Duodenal mucosa (tissue), 2 donors: ENCODE data around the gene PRKCA.

Experiments
- H3K27ac ChIP-seq: one replicate; pipeline ENCODE4 v1.7.0; 2013; ENCODE audit warnings: low read depth, low read length
- H3K27me3 ChIP-seq, 2 donors: one replicate each; pipeline ENCODE4 v1.7.0; 2013; ENCODE audit warnings: low read length in 2 of 2, control low read depth in 1 of 2; ENCODE audit not compliant: insufficient read depth in 2 of 2, control insufficient read depth in 1 of 2
- H3K36me3 ChIP-seq, 2 donors: one replicate each; pipeline ENCODE4 v1.7.0; 2013; ENCODE audit warnings: low read length in 2 of 2, control low read depth in 1 of 2; ENCODE audit not compliant: insufficient read depth in 2 of 2, control insufficient read depth in 1 of 2
- H3K4me1 ChIP-seq, 2 donors: one replicate each; pipeline ENCODE4 v1.7.0; 2013; ENCODE audit warnings: low read length in 2 of 2, control low read depth in 1 of 2; ENCODE audit not compliant: insufficient read depth in 2 of 2, control insufficient read depth in 1 of 2
- H3K4me3 ChIP-seq, 2 donors: one replicate each; pipeline ENCODE4 v1.7.0; 2013; ENCODE audit warnings: low read length in 2 of 2, low read depth in 1 of 2
- H3K9ac ChIP-seq, 2 donors: one replicate each; pipeline ENCODE4 v1.7.0; 2013; ENCODE audit warnings: low read length in 2 of 2, low read depth in 1 of 2
- H3K9me3 ChIP-seq, 2 donors: one replicate each; pipeline ENCODE4 v1.7.0; 2013; ENCODE audit warnings: low read length in 2 of 2, control low read depth in 1 of 2; ENCODE audit not compliant: control insufficient read depth in 1 of 2

PRKCA gene

DNA sequence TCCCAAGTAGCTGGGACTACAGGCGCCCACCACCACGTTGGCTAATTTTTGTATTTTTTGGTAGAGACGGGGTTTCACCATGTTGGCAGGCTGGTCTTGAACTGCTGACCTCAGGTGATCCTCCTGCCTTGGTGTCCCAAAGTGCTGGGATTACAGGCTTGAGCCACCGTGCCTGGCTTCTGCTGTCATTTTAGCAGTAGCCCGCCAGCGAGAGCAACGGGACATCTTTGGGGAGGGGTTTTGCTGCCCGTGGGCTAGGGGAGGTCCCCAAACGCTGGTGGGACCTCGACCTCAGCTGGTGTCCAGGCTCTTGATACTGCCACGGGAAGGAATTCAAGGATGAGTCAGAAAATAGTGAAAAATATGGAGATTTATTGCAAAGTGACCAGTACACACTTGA, 424.4 kb downstream of the PRKCA start:
- H3K9ac ChIP-seq = no peak overlapping the region
- H3K27ac ChIP-seq = no peak overlapping the region
- no peaks in the 10 kb centered on the region for H3K9me3 ChIP-seq
- H3K4me1 ChIP-seq = peaks cover 0 to 26% of the 10 kb centered on the region in 2 donors
- no peaks in the 10 kb centered on the region for H3K27me3 ChIP-seq
- no peak overlapping the region for H3K4me3 ChIP-seq
- peaks cover 0 to 3% of the 10 kb centered on the region in 2 donors for H3K36me3 ChIP-seq

DNA sequence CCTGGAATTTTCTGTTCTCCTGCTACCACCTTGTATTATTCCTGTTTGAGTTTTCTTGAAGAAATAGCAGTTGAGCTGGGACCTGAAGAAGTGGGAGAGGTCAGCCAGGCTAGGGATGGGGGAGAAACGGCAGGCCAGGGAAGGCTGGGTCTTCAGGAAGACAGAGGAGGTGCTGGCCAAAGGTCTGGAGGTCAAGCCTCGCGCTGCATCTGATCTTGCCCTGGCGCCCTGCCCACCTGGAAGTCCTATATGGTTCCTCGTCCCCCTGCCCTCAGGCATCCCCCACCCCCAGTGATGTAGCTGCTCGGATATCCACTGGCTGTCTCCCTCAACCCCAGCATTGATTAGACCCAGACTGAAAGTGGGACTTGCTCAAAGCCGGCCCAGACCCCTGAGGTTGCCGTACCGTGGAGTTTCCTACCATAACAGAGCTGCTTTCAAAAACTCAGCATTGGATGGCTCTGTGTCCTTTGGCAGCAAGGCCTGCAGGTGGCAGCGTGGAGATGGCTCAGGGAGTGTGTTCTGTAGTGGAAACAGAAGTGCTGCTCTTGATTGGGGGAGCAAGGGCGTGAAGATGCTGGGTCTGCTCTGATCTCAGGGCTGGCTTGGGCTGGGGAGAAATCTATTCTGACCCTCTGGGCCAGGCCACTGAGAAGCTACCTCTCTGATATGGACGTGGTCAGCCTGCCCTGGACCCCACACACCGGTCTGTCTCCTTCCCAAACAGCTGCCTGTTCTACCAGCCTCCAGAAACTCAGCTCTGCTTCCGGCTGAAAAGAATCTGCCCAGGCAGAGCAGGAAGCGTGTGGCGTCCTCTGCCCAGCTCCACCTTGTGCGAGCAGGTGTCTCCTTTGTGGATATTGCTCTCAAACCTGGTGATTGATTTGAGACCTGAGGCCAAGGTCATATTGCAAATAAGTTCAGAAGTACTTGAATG, 425.5 kb downstream of the PRKCA start:
- H3K9ac ChIP-seq = no peak overlapping the region
- peaks cover 0 to 26% of the 10 kb centered on the region in 2 donors for H3K4me1 ChIP-seq
- no peak overlapping the region for H3K27ac ChIP-seq
- no peaks in the 10 kb centered on the region for H3K9me3 ChIP-seq
- H3K27me3 ChIP-seq = no peaks in the 10 kb centered on the region
- no peak overlapping the region for H3K4me3 ChIP-seq
- H3K36me3 ChIP-seq = peaks cover 3 to 5% of the 10 kb centered on the region in 2 donors

DNA sequence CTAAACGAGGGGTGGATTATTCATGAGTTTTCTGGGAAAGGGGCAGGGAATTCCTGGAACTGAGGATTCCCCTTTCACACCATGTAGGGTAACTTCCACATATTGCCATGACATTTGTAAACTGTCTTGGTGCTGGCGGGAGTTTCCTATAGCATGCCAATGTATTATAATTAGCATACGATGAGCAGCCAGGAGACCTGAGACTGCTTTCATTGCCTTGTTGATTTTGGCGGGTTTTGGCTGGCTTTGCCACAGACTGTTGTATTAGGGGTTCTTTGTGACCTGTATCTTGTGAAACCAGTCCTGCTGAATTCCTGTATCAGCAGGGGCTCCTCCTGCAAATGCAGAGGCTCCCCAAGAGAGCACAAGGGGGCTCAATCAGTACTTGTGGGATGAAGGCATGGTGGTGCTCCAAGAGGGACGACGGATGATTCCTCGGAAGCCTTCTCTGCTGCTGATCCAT, 428.1 kb downstream of the PRKCA start:
- Histone ChIP-seq H3K4me3 (no peak overlapping the region), H3K4me1 (peaks cover 0 to 14% of the 10 kb centered on the region in 2 donors)

GRCh38 chr17:66733759-66734158, 431.3 kb downstream of the PRKCA start:
- Histone ChIP-seq H3K9me3 (no peaks in the 10 kb centered on the region), H3K4me1 (no peaks in the 10 kb centered on the region), H3K36me3 (peaks cover 17 to 27% of the 10 kb centered on the region in 2 donors), H3K27me3 (no peaks in the 10 kb centered on the region), H3K9ac (no peak overlapping the region), H3K27ac (no peak overlapping the region), H3K4me3 (no peak overlapping the region)

More for the DNA sequence above, 428.1 kb downstream of the PRKCA start:
- Histone ChIP-seq H3K27ac (no peak overlapping the region), H3K27me3 (no peaks in the 10 kb centered on the region), H3K36me3 (peaks cover 7 to 12% of the 10 kb centered on the region in 2 donors), H3K9me3 (no peaks in the 10 kb centered on the region), H3K9ac (no peak overlapping the region)

GRCh38 chr17:66734186-66734943, 432.0 kb downstream of the PRKCA start:
- no peak overlapping the region for H3K9ac ChIP-seq
- no peaks in the 10 kb centered on the region for H3K9me3 ChIP-seq
- H3K27me3 ChIP-seq = no peaks in the 10 kb centered on the region
- H3K36me3 ChIP-seq = peaks cover 19 to 32% of the 10 kb centered on the region in 2 donors
- H3K4me1 ChIP-seq = no peaks in the 10 kb centered on the region
- no peak overlapping the region for H3K27ac ChIP-seq
- no peak overlapping the region for H3K4me3 ChIP-seq

- Histone ChIP-seq H3K9ac (no peak overlapping the region), H3K4me3 (no peak overlapping the region), H3K27me3 (no peaks in the 10 kb centered on the region), H3K27ac (no peak overlapping the region), H3K36me3 (peaks cover 28 to 40% of the 10 kb centered on the region in 2 donors), H3K4me1 (no peaks in the 10 kb centered on the region), H3K9me3 (no peaks in the 10 kb centered on the region)
Observed at GRCh38 chr17:66737524-66737923, 435.1 kb downstream of the PRKCA start.

GRCh38 chr17:66738301-66738700, 435.9 kb downstream of the PRKCA start:
- no peak overlapping the region for H3K9ac ChIP-seq
- no peaks in the 10 kb centered on the region for H3K27me3 ChIP-seq
- no peak overlapping the region for H3K4me3 ChIP-seq
- no peaks in the 10 kb centered on the region for H3K4me1 ChIP-seq
- no peak overlapping the region for H3K27ac ChIP-seq
- H3K36me3 ChIP-seq = peaks cover 25 to 46% of the 10 kb centered on the region in 2 donors
- H3K9me3 ChIP-seq = no peaks in the 10 kb centered on the region

GRCh38 chr17:66739553-66739952, 437.1 kb downstream of the PRKCA start:
- H3K4me3 ChIP-seq = no peak overlapping the region
- H3K36me3 ChIP-seq = peaks cover 30 to 56% of the 10 kb centered on the region in 2 donors
- no peak overlapping the region for H3K27ac ChIP-seq
- no peaks in the 10 kb centered on the region for H3K27me3 ChIP-seq
- no peaks in the 10 kb centered on the region for H3K9me3 ChIP-seq
- H3K9ac ChIP-seq = no peak overlapping the region
- no peaks in the 10 kb centered on the region for H3K4me1 ChIP-seq

DNA sequence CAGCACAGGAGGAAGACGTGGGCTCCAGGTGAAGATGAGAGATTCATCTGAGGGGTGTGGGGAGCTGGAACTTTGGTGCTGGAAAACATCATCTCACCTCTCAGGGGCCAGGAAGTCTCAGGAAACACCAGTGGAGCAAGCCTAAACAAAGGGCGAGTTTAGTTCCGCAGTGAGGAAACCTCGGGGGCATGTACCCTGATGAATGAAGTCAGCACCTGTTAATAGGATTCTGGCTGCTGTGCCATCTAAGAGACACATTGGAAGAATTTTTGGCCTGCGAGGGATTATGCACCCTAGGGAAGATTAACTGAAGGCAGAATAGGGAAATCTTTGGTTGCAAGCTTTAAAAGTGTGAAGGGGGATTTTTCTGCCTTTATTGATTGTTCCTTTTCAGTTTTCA, 437.8 kb downstream of the PRKCA start:
- no peaks in the 10 kb centered on the region for H3K9me3 ChIP-seq
- H3K27ac ChIP-seq = no peak overlapping the region
- peaks cover 35 to 61% of the 10 kb centered on the region in 2 donors for H3K36me3 ChIP-seq
- H3K9ac ChIP-seq = no peak overlapping the region
- H3K27me3 ChIP-seq = no peaks in the 10 kb centered on the region
- no peak overlapping the region for H3K4me3 ChIP-seq
- no peaks in the 10 kb centered on the region for H3K4me1 ChIP-seq

DNA sequence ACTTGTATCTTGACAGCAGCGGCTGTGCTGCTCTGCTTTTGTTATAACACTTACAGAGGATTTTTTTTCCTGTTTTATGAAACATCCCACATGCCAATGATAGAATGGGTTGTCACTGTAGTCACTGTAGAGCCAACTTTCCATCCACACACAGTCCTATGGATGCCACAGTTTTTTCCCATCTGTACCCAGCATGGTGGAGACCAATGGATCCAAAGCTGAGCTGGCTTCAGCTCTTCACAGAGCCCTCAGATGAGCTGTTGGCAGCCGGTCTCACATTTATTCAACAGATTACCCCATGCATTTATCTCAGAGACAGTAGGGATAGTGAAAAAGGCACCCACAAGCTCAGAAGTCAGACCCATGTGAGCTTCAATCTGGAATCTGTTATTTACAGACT, 441.1 kb downstream of the PRKCA start:
- peaks cover 34 to 54% of the 10 kb centered on the region in 2 donors for H3K36me3 ChIP-seq
- no peaks in the 10 kb centered on the region for H3K4me1 ChIP-seq
- no peak overlapping the region for H3K9ac ChIP-seq
- H3K27me3 ChIP-seq = no peaks in the 10 kb centered on the region
- H3K27ac ChIP-seq = no peak overlapping the region
- no peak overlapping the region for H3K4me3 ChIP-seq
- H3K9me3 ChIP-seq = no peaks in the 10 kb centered on the region
